OCI-LY7 (cell line): ENCODE data around the gene DBF4B.

Experiments
- CTCF ChIP-seq: fragments of 200-600 bp; sonication (generic); conservative IDR thresholded peaks from 2 replicates; pipeline ENCODE4 v1.5.1; 2014; ENCODE audit warnings: mild to moderate bottlenecking, antibody characterized with exemption, low read length, moderate library complexity, mixed read lengths
- EZH2phosphoT487 ChIP-seq: fragments of 200-600 bp; sonication (generic); IDR thresholded peaks from 2 replicates; pipeline ENCODE4 v1.6.1; 2018; ENCODE audit warnings: low read depth, borderline replicate concordance, mild to moderate bottlenecking, mixed run types, antibody characterized with exemption, low read length, moderate library complexity, mixed read lengths

GRCh38 chr17:44796731-44797130 lies 88.3 kb downstream of the DBF4B start:
- no peak for TF ChIP-seq CTCF
- TF ChIP-seq EZH2phosphoT487 = no peak
